ENCODE results near the gene MKI67. TPM values are rescaled to one million over a fixed set of nuclear protein-coding genes. Genes with fewer than 3 reads are reported as not detected.

The MKI67 gene
- polyA plus RNA-seq, 1 donor (not counting 4 experiments of a cell fraction or from before 2014, with no cell fraction given) = 10.4 TPM

DNA sequence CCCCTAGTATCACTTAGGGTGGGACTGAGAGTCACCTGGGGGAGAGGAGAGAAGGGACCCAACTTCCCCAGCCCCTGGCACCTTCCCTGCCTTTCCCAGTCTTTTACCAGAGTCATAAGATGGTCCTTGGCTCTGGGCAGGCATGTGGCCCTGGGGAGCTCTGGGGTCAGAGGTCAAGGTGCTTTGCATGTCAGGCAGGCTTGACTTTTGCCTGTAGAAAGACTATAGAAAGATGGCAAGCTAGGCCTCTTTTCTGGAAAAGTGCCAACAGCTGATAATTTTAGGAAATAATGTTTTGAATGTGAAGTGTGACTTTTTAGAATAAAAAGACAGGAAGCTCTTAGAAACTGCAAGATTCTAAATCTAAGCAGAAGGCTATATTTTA is 67.5 kb downstream of the MKI67 start:
- no peak for FAIRE-seq
- Histone ChIP-seq H3K27ac (ENCODE audit: control insufficient read depth, insufficient read depth, low read length) (no peak overlapping the region), H3K9me3 (ENCODE audit: control insufficient read depth, low read depth, low read length) (no peaks in the 10 kb centered on the region), H3K4me3 (ENCODE audit: control insufficient read depth in 2 of 3, extremely low read depth in 1 of 3, insufficient read depth in 2 of 3, low read depth in 1 of 3, low read length in 3 of 3) (no peak overlapping the region), H3K9ac (ENCODE audit: control insufficient read depth, extremely low read depth, insufficient read depth, low read length) (no peak overlapping the region), H3K4me1 (ENCODE audit: control insufficient read depth, extremely low read depth, insufficient read depth, low read length) (peaks cover 13% of the 10 kb centered on the region), H4K20me1 (ENCODE audit: control insufficient read depth, extremely low read depth, insufficient read depth, low read length) (peaks cover 4% of the 10 kb centered on the region), H3K36me3 (ENCODE audit: control insufficient read depth in 2 of 2, extremely low read depth in 1 of 2, insufficient read depth in 2 of 2, low read length in 2 of 2) (peaks cover 46 to 54% of the 10 kb centered on the region in 2 experiments), H3K27me3 (ENCODE audit: control insufficient read depth, extremely low read depth, insufficient read depth, low read length) (no peaks in the 10 kb centered on the region), H3K4me2 (ENCODE audit: control insufficient read depth, extremely low read depth, insufficient read depth, low read depth, low read length) (no peak overlapping the region), H2AFZ (ENCODE audit: control insufficient read depth, low read length) (no peak overlapping the region), H3K79me2 (ENCODE audit: control insufficient read depth, insufficient read depth, low read length) (no peaks in the 10 kb centered on the region), H3K9me1 (ENCODE audit: control insufficient read depth, extremely low read depth, insufficient read depth, low read length) (peaks cover 2% of the 10 kb centered on the region)
- TF ChIP-seq, protein P1, sequence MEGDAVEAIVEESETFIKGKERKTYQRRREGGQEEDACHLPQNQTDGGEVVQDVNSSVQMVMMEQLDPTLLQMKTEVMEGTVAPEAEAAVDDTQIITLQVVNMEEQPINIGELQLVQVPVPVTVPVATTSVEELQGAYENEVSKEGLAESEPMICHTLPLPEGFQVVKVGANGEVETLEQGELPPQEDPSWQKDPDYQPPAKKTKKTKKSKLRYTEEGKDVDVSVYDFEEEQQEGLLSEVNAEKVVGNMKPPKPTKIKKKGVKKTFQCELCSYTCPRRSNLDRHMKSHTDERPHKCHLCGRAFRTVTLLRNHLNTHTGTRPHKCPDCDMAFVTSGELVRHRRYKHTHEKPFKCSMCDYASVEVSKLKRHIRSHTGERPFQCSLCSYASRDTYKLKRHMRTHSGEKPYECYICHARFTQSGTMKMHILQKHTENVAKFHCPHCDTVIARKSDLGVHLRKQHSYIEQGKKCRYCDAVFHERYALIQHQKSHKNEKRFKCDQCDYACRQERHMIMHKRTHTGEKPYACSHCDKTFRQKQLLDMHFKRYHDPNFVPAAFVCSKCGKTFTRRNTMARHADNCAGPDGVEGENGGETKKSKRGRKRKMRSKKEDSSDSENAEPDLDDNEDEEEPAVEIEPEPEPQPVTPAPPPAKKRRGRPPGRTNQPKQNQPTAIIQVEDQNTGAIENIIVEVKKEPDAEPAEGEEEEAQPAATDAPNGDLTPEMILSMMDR (optimal IDR thresholded peaks at IDR 0.05 in 1 of 3, IDR thresholded peaks at IDR 0.05 in 1 of 3, conservative IDR thresholded peaks at IDR 0.05 in 1 of 3; ENCODE audit: extremely low read depth in 1 of 3, insufficient read depth in 2 of 3, low read length in 3 of 3) = no peak
- TF ChIP-seq EZH2 (IDR thresholded peaks at IDR 0.05; ENCODE audit: low read length) = no peak
- no peak for DNase-seq (ENCODE audit: low read depth, low spot score)
- dilution Hi-C loops (cut with MboI; ENCODE audit: extremely low pct_ligation_motif_present, low sequenced_read_pairs) = no loop called here

DNA sequence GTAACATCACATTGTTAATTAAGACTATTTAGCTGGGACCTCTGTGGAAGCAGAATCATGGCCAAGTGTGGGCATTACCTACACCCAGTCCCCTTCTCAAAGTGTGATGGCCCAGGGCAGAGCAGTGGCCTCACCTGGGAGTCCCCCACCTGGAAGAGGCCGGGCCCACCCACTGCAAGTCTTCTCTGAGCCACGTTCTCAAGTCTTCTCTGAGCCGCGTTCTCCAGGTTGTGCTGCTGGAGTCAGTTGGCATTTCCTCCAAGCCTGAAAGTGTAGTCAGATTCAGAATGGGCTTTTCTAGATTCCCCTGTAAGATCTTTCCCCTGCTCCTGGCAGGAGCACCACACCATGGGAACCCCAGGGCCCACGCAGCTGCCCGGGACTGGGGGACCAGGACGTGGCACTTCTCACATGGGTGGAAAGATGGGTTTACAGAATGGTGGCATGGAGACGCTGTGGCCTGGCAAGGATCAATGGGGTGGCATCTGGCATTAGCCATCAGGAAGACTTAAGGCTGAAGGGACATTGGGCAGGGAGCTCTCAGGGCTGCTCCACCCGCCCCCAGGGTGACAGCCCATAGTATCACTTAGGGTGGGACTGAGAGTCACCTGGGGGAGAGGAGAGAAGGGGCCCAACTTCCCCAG is 68.0 kb downstream of the MKI67 start:
- no peak for TF ChIP-seq EZH2 (IDR thresholded peaks at IDR 0.05; ENCODE audit: low read length)
- TF ChIP-seq, protein P1 (optimal IDR thresholded peaks at IDR 0.05 in 1 of 3, IDR thresholded peaks at IDR 0.05 in 1 of 3, conservative IDR thresholded peaks at IDR 0.05 in 1 of 3; ENCODE audit: extremely low read depth in 1 of 3, insufficient read depth in 2 of 3, low read length in 3 of 3) = no peak

More for the DNA sequence above, 68.0 kb downstream of the MKI67 start:
- DNase-seq (ENCODE audit: low read depth, low spot score) (no peak), FAIRE-seq (no peak)
- H3K27ac ChIP-seq (ENCODE audit: control insufficient read depth, insufficient read depth, low read length) = no peak overlapping the region
- peaks cover 4% of the 10 kb centered on the region for H4K20me1 ChIP-seq (ENCODE audit: control insufficient read depth, extremely low read depth, insufficient read depth, low read length)
- H3K79me2 ChIP-seq (ENCODE audit: control insufficient read depth, insufficient read depth, low read length) = peaks cover 3% of the 10 kb centered on the region
- H3K9ac ChIP-seq (ENCODE audit: control insufficient read depth, extremely low read depth, insufficient read depth, low read length) = no peak overlapping the region
- no peak overlapping the region for H3K4me3 ChIP-seq (ENCODE audit: control insufficient read depth in 2 of 3, extremely low read depth in 1 of 3, insufficient read depth in 2 of 3, low read depth in 1 of 3, low read length in 3 of 3)
- H3K9me1 ChIP-seq (ENCODE audit: control insufficient read depth, extremely low read depth, insufficient read depth, low read length) = peaks cover 2% of the 10 kb centered on the region
- peaks cover 8% of the 10 kb centered on the region for H3K4me1 ChIP-seq (ENCODE audit: control insufficient read depth, extremely low read depth, insufficient read depth, low read length)
- H3K27me3 ChIP-seq (ENCODE audit: control insufficient read depth, extremely low read depth, insufficient read depth, low read length) = no peaks in the 10 kb centered on the region
- H3K9me3 ChIP-seq (ENCODE audit: control insufficient read depth, low read depth, low read length) = no peaks in the 10 kb centered on the region
- no peak overlapping the region for H3K4me2 ChIP-seq (ENCODE audit: control insufficient read depth, extremely low read depth, insufficient read depth, low read depth, low read length)
- dilution Hi-C loops (cut with MboI; ENCODE audit: extremely low pct_ligation_motif_present, low sequenced_read_pairs) = no loop called here
- peaks cover 49 to 52% of the 10 kb centered on the region in 2 experiments for H3K36me3 ChIP-seq (ENCODE audit: control insufficient read depth in 2 of 2, extremely low read depth in 1 of 2, insufficient read depth in 2 of 2, low read length in 2 of 2)
- H2AFZ ChIP-seq (ENCODE audit: control insufficient read depth, low read length) = no peak overlapping the region
